ENCODE measurements around the gene TERB1.

GRCh38 chr16:66740533-66740932 is 60.9 kb downstream of the TERB1 start:
- TF ChIP-seq, protein P1, sequence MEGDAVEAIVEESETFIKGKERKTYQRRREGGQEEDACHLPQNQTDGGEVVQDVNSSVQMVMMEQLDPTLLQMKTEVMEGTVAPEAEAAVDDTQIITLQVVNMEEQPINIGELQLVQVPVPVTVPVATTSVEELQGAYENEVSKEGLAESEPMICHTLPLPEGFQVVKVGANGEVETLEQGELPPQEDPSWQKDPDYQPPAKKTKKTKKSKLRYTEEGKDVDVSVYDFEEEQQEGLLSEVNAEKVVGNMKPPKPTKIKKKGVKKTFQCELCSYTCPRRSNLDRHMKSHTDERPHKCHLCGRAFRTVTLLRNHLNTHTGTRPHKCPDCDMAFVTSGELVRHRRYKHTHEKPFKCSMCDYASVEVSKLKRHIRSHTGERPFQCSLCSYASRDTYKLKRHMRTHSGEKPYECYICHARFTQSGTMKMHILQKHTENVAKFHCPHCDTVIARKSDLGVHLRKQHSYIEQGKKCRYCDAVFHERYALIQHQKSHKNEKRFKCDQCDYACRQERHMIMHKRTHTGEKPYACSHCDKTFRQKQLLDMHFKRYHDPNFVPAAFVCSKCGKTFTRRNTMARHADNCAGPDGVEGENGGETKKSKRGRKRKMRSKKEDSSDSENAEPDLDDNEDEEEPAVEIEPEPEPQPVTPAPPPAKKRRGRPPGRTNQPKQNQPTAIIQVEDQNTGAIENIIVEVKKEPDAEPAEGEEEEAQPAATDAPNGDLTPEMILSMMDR (IDR thresholded peaks at IDR 0.05): no peak
- no peak for TF ChIP-seq POLR2A (IDR thresholded peaks at IDR 0.05)

Data from thyroid gland (tissue), 4 donors.